PC-3 (cell line): ENCODE measurements around the gene SNRNP25.
A peak's percentile ranks its signal among the peaks of the same experiment; 100 is the strongest.

Experiments
- CTCF ChIP-seq: fragments of 300-600 bp; sonication (generic); conservative IDR thresholded peaks from 2 replicates; pipeline ENCODE4 v1.5.1; 2017; ENCODE audit warnings: antibody characterized with exemption, low read depth, mild to moderate bottlenecking, low read length
- EZH2 ChIP-seq: fragments of 300-600 bp; sonication (generic); IDR thresholded peaks from one replicate; pipeline ENCODE4 v1.6.1; 2017; ENCODE audit warnings: antibody characterized with exemption, mild to moderate bottlenecking, low read length; ENCODE audit not compliant: unreplicated experiment
- EZH2phosphoT487 ChIP-seq: fragments of 300-600 bp; sonication (generic); IDR thresholded peaks from 2 replicates; pipeline ENCODE4 v1.6.1; 2018; ENCODE audit warnings: mild to moderate bottlenecking, antibody characterized with exemption, low read length, borderline replicate concordance

GRCh38 chr16:106623-107324 lies 53.1 kb downstream of the SNRNP25 start:
- peak; percentile 71 for TF ChIP-seq CTCF
- no peak for TF ChIP-seq EZH2
- no peak for TF ChIP-seq EZH2phosphoT487
